Calu3 (cell line): Measurements from ENCODE around the gene AGT. TPM values are rescaled to one million over a fixed set of nuclear protein-coding genes. Genes with fewer than 3 reads are reported as not detected.

ENCODE experiments used
- BruUV-seq: library from RNA; stranded (reverse); fragments of 400-500 nt; replicated peaks from 2 replicates; lab custom pipeline; 2021; lab: Mats Ljungman, UMichigan
- CTCF ChIA-PET: fragments of 300-600 bp; sonication (Branson Sonifier 250); formaldehyde crosslinking; loops from one replicate; lab custom pipeline; 2022; ENCODE audit warnings: antibody characterized with exemption; lab: Charles Lee
- DNase-seq: peaks from one replicate; pipeline ENCODE4 v3.0.0; 2022
- H3K27ac Mint-ChIP-seq: one replicate; pipeline ENCODE4 v1.8.0; 2022; ENCODE audit warnings: mixed read lengths; ENCODE audit not compliant: unreplicated experiment
- H3K27me3 Mint-ChIP-seq: one replicate; pipeline ENCODE4 v1.8.0; 2022; ENCODE audit warnings: mixed read lengths; ENCODE audit not compliant: unreplicated experiment
- H3K36me3 Mint-ChIP-seq: one replicate; pipeline ENCODE4 v1.8.0; 2022; ENCODE audit warnings: mild to moderate bottlenecking, moderate library complexity, mixed read lengths; ENCODE audit not compliant: insufficient read depth, unreplicated experiment
- H3K4me1 Mint-ChIP-seq: one replicate; pipeline ENCODE4 v1.8.0; 2022; ENCODE audit warnings: mild to moderate bottlenecking, low read depth, mixed read lengths; ENCODE audit not compliant: unreplicated experiment
- H3K4me3 Mint-ChIP-seq: one replicate; pipeline ENCODE4 v1.8.0; 2022; ENCODE audit warnings: mild to moderate bottlenecking, low read depth, moderate library complexity, mixed read lengths; ENCODE audit not compliant: unreplicated experiment
- H3K9me3 Mint-ChIP-seq: one replicate; pipeline ENCODE4 v1.8.0; 2022; ENCODE audit warnings: low read depth, mixed read lengths; ENCODE audit not compliant: unreplicated experiment
- CTCF ChIP-seq: fragments of 200-600 bp; IDR thresholded peaks from one replicate; pipeline ENCODE4 v1.8.0; 2022; ENCODE audit warnings: antibody characterized with exemption; ENCODE audit not compliant: unreplicated experiment
- intact Hi-C: fragments of 100-400 bp; cut with micrococcal nuclease; formaldehyde crosslinking; loops from one replicate; pipeline ENCODE4 v1.10.0; 2022; ENCODE audit not compliant: unreplicated experiment
- total RNA-seq: library from RNA; stranded (reverse); gene quantifications from 2 replicates; pipeline ENCODE4 v1.2.3, GENCODE V29; 2022

Gene AGT
- total RNA-seq, 1 experiment from 2014 or later = 27.5 TPM

- TF ChIP-seq CTCF = no peak
- H3K27me3 Mint-ChIP-seq = no peaks in the 10 kb centered on the region
- CTCF ChIA-PET = interaction anchor here (1.0 kb wide), 1 partner anchor 49 kb away, joined by 3 read pairs; the partner anchor contains the start of gene COG2
- no TSS peak for BruUV-seq
- H3K4me1 Mint-ChIP-seq = no peaks in the 10 kb centered on the region
- H3K4me3 Mint-ChIP-seq = no peak overlapping the region
- no peak overlapping the region for H3K27ac Mint-ChIP-seq
- intact Hi-C loops = no loop called here
- H3K36me3 Mint-ChIP-seq = peaks cover 52% of the 10 kb centered on the region
- no peaks in the 10 kb centered on the region for H3K9me3 Mint-ChIP-seq
- no peak for DNase-seq
These were observed 22.3 kb downstream of the AGT start for GRCh38 chr1:230691615-230692014.

GRCh38 chr1:230690101-230690500, 23.8 kb downstream of the AGT start:
- no peak overlapping the region for H3K4me3 Mint-ChIP-seq
- no TSS peak for BruUV-seq
- TF ChIP-seq CTCF = no peak
- intact Hi-C loops = no loop called here
- H3K4me1 Mint-ChIP-seq = no peaks in the 10 kb centered on the region
- H3K36me3 Mint-ChIP-seq = peaks cover 62% of the 10 kb centered on the region
- DNase-seq = no peak
- H3K27me3 Mint-ChIP-seq = no peaks in the 10 kb centered on the region
- H3K27ac Mint-ChIP-seq = no peak overlapping the region
- CTCF ChIA-PET = no interaction called here
- H3K9me3 Mint-ChIP-seq = no peaks in the 10 kb centered on the region

GRCh38 chr1:230686747-230687146, 27.2 kb downstream of the AGT start:
- Mint-ChIP-seq H3K36me3 (peaks cover 71% of the 10 kb centered on the region), H3K27me3 (no peaks in the 10 kb centered on the region), H3K4me3 (no peak overlapping the region), H3K4me1 (peaks cover 32% of the 10 kb centered on the region), H3K27ac (no peak overlapping the region), H3K9me3 (no peaks in the 10 kb centered on the region)
- CTCF ChIA-PET = interaction anchor here (0.9 kb wide), 1 partner anchor 110 kb away, joined by 4 read pairs; no protein-coding TSS in a partner anchor
- TF ChIP-seq CTCF = no peak
- no TSS peak for BruUV-seq
- intact Hi-C loops = no loop called here
- DNase-seq = no peak

- no peak for TF ChIP-seq CTCF
- no peak for DNase-seq
- intact Hi-C loops = loop anchor here (5.0 kb wide), 3 partner anchors 43 to 113 kb away; partner anchors contain the start of gene COG2
- CTCF ChIA-PET = no interaction called here
- Mint-ChIP-seq H3K36me3 (peaks cover 66% of the 10 kb centered on the region), H3K9me3 (no peaks in the 10 kb centered on the region), H3K4me3 (no peak overlapping the region), H3K4me1 (peaks cover 37% of the 10 kb centered on the region), H3K27ac (no peak overlapping the region), H3K27me3 (no peaks in the 10 kb centered on the region)
- BruUV-seq = no TSS peak
These were observed 28.9 kb downstream of the AGT start for GRCh38 chr1:230684998-230685397.
